Smooth muscle cell (in vitro differentiated cells): Measurements from ENCODE around the gene GTF2A2. TPM values are rescaled to one million over a fixed set of nuclear protein-coding genes. Genes with fewer than 3 reads are reported as not detected.

Experiments used
- DNase-seq: peaks from one replicate; lab custom pipeline; 2025; ENCODE audit not compliant: unreplicated experiment; lab: John Stamatoyannopoulos, UW
- H2AFZ ChIP-seq: fragments of 200-600 bp; sonication (generic); 2 replicates; pipeline ENCODE4 v1.6.0; 2016; ENCODE audit warnings: antibody characterized with exemption, low read depth, mild to moderate bottlenecking
- H3F3A ChIP-seq: fragments of 200-600 bp; sonication (generic); 2 replicates; pipeline ENCODE4 v1.6.0; 2017; ENCODE audit warnings: antibody characterized with exemption, low read depth
- H3K27ac ChIP-seq: fragments of 200-600 bp; sonication (generic); 2 replicates; pipeline ENCODE4 v1.5.1; 2016; ENCODE audit warnings: low read depth, mild to moderate bottlenecking
- H3K27me3 ChIP-seq: fragments of 200-600 bp; sonication (generic); 2 replicates; pipeline ENCODE4 v1.6.1; 2016; ENCODE audit warnings: low read depth, mild to moderate bottlenecking
- H3K36me3 ChIP-seq: fragments of 200-600 bp; sonication (generic); 2 replicates; pipeline ENCODE4 v1.5.1; 2016; ENCODE audit warnings: low read depth
- H3K4me1 ChIP-seq: fragments of 200-600 bp; sonication (generic); 2 replicates; pipeline ENCODE4 v1.5.1; 2016; ENCODE audit warnings: low read depth
- H3K4me2 ChIP-seq: fragments of 200-600 bp; sonication (generic); 2 replicates; pipeline ENCODE4 v1.6.0; 2016; ENCODE audit warnings: mild to moderate bottlenecking
- H3K4me3 ChIP-seq: fragments of 200-600 bp; sonication (generic); 2 replicates; pipeline ENCODE4 v1.5.1; 2016; ENCODE audit warnings: mild to moderate bottlenecking
- H3K79me2 ChIP-seq: fragments of 200-600 bp; sonication (generic); 2 replicates; pipeline ENCODE4 v1.6.0; 2016; ENCODE audit warnings: low read depth, mild to moderate bottlenecking
- H3K9ac ChIP-seq: fragments of 200-600 bp; sonication (generic); 2 replicates; pipeline ENCODE4 v1.6.0; 2016; ENCODE audit warnings: low read depth
- H3K9me3 ChIP-seq: fragments of 200-600 bp; sonication (generic); replicated peaks from 2 replicates; pipeline ENCODE4 v1.5.1; 2016; ENCODE audit warnings: low read depth
- H4K20me1 ChIP-seq: fragments of 200-600 bp; sonication (generic); 2 replicates; pipeline ENCODE4 v1.6.0; 2016; ENCODE audit warnings: low read depth
- WGBS: methylation state at CpG from one replicate; pipeline ENCODE4 v1.1.7; 2016; ENCODE audit warnings: low lambda C conversion rate; 5-methylcytosine and 5-hydroxymethylcytosine counted together
- polyA plus RNA-seq: library from polyadenylated mRNA; unstranded; fragments of >200 nt; fragmentation: Nextera tagmentation; extraction: Ambion mirVana; gene quantifications from 2 replicates; pipeline ENCODE4 v1.2.1, GENCODE V29; 2016
- total RNA-seq: library from RNA; depleted of rRNA; stranded (reverse); fragments of >200 nt; gene quantifications from 2 replicates; pipeline ENCODE4 v1.2.3, GENCODE V29; 2014
- TF ChIP-seq, protein P1 (sequence below): fragments of 200-600 bp; sonication (generic); IDR thresholded peaks from 2 replicates; pipeline ENCODE4 v1.5.1; 2017; ENCODE audit warnings: borderline replicate concordance, mild to moderate bottlenecking, antibody characterized with exemption; ENCODE audit not compliant: insufficient read depth, poor library complexity, severe bottlenecking

Gene GTF2A2
- total and polyA plus RNA-seq, 2 experiments from 2014 or later = 102 to 261 TPM

DNA sequence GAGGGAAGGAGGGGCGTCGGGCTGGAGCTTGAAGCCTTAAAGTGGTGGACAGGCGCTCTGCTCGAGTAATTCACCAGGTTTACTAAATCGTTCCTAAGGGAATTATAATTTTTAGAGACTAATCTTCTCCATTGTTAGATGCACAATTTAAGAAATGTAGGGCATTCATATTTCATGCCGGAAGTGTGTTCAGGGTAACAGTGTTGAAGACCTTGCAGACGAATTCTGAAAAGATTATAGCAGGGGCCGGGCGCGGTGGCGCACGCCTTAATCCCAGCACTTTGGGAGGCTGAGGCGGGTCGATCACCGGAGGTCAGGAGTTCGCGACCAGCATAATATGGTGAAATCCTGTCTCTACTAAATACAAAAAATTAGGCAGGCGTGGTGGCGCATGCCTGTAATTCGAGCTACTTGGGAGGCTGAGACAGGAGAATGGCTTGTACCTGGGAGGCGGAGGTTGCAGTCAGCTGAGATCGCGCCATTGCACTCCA, 365 bp upstream of the GTF2A2 start:
- no peak overlapping the region for H3K27ac ChIP-seq
- H4K20me1 ChIP-seq = peaks cover 28% of the 10 kb centered on the region
- peaks cover 10% of the 10 kb centered on the region for H3F3A ChIP-seq
- no peak overlapping the region for H2AFZ ChIP-seq
- H3K79me2 ChIP-seq = peaks cover 46% of the 10 kb centered on the region
- no peak overlapping the region for H3K9ac ChIP-seq
- peak overlapping the region; percentile 88 for H3K4me3 ChIP-seq
- peaks cover 8% of the 10 kb centered on the region for H3K4me1 ChIP-seq
- H3K27me3 ChIP-seq = no peaks in the 10 kb centered on the region
- H3K9me3 ChIP-seq = no peaks in the 10 kb centered on the region
- no peak for DNase-seq
- peak overlapping the region; percentile 87 for H3K4me2 ChIP-seq
- TF ChIP-seq, protein P1, sequence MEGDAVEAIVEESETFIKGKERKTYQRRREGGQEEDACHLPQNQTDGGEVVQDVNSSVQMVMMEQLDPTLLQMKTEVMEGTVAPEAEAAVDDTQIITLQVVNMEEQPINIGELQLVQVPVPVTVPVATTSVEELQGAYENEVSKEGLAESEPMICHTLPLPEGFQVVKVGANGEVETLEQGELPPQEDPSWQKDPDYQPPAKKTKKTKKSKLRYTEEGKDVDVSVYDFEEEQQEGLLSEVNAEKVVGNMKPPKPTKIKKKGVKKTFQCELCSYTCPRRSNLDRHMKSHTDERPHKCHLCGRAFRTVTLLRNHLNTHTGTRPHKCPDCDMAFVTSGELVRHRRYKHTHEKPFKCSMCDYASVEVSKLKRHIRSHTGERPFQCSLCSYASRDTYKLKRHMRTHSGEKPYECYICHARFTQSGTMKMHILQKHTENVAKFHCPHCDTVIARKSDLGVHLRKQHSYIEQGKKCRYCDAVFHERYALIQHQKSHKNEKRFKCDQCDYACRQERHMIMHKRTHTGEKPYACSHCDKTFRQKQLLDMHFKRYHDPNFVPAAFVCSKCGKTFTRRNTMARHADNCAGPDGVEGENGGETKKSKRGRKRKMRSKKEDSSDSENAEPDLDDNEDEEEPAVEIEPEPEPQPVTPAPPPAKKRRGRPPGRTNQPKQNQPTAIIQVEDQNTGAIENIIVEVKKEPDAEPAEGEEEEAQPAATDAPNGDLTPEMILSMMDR = no peak
- peaks cover 5% of the 10 kb centered on the region for H3K36me3 ChIP-seq
- 67% methylated on average over 23 of the region's 23 CpGs for WGBS

DNA sequence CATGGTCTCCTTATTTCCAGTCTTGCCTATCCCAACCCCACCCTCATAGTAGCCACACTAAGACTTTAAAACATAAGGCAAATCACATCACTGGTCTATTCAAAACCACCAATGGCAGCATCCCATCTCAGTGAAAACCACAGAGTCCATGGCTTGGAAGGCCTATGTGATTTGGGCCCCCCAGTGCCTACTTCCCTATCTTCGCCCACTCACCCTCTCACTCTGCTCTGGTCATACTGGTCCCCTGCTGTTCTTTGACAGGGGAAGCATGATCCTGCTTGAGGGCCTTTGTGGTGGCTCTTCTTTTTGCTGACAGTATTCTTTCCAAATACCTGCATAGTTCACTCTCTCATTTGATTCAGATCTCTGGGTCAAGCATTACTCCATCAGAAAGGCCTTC, 3.3 kb downstream of the GTF2A2 start:
- Histone ChIP-seq H2AFZ (no peak overlapping the region), H3K9me3 (no peaks in the 10 kb centered on the region), H3K79me2 (peaks cover 81% of the 10 kb centered on the region), H3F3A (no peaks in the 10 kb centered on the region), H3K27ac (no peak overlapping the region), H3K4me1 (peaks cover 8% of the 10 kb centered on the region), H3K27me3 (no peaks in the 10 kb centered on the region), H3K4me2 (no peak overlapping the region), H4K20me1 (peaks cover 56% of the 10 kb centered on the region), H3K4me3 (no peak overlapping the region), H3K9ac (no peak overlapping the region), H3K36me3 (peaks cover 30% of the 10 kb centered on the region)
- no peak for DNase-seq
- WGBS = 100% methylated on average over 1 of the region's 1 CpG
- TF ChIP-seq, protein P1 = no peak

DNA sequence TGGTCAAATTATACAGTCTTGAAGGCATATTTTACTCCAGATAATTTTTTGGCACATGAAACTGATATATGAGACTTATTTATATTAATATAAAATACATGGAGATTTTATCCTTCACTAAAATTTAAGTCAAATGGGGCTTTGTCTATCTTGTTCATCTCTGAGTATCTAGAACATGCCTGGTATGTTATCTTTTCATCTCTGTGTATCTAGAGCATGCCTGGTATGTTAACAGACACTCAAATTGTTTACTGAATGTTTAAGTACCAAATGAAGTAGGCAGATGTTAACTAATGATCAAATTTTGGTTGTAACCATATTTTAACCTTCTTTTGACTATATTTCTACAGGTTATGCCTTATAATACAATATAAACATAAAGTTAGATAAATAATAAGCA, 7.7 kb downstream of the GTF2A2 start:
- no peaks in the 10 kb centered on the region for H3K27me3 ChIP-seq
- TF ChIP-seq, protein P1 = no peak
- no peak for DNase-seq
- H3K27ac ChIP-seq = no peak overlapping the region
- H3K4me1 ChIP-seq = no peaks in the 10 kb centered on the region
- H3K9ac ChIP-seq = no peak overlapping the region
- H3K9me3 ChIP-seq = no peaks in the 10 kb centered on the region
- H3K36me3 ChIP-seq = peaks cover 38% of the 10 kb centered on the region
- H3K79me2 ChIP-seq = peaks cover 71% of the 10 kb centered on the region
- H3K4me2 ChIP-seq = no peak overlapping the region
- H4K20me1 ChIP-seq = peaks cover 52% of the 10 kb centered on the region
- H3F3A ChIP-seq = no peaks in the 10 kb centered on the region
- H2AFZ ChIP-seq = no peak overlapping the region
- H3K4me3 ChIP-seq = no peak overlapping the region

DNA sequence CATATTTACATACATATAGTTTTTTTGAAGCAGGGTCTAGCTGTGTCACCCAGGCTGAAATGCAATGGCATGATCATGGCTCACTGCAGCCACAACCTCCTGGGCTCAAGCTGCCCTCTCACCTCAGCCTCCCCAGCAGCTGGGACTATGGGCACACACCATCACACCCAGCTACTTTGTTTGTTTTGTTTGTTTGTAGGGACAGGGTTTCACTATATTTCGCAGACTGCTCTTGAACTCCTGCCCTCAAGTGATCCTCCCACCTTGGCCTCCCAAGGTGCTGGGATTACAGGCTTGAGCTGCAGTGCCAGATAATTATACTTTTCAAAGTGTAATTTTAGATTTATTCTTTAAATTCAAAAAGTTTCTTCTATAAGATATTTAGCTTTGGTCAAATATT, 10.2 kb downstream of the GTF2A2 start:
- TF ChIP-seq, protein P1 = no peak
- peaks cover 45% of the 10 kb centered on the region for H3K79me2 ChIP-seq
- H3K9ac ChIP-seq = no peak overlapping the region
- H3F3A ChIP-seq = no peaks in the 10 kb centered on the region
- no peaks in the 10 kb centered on the region for H3K9me3 ChIP-seq
- no peak overlapping the region for H3K27ac ChIP-seq
- 93% methylated on average over 1 of the region's 1 CpG for WGBS
- no peak overlapping the region for H2AFZ ChIP-seq
- H3K4me3 ChIP-seq = no peak overlapping the region
- no peaks in the 10 kb centered on the region for H3K4me1 ChIP-seq
- no peak for DNase-seq
- peaks cover 33% of the 10 kb centered on the region for H3K36me3 ChIP-seq
- H3K4me2 ChIP-seq = no peak overlapping the region
- no peaks in the 10 kb centered on the region for H3K27me3 ChIP-seq
- peaks cover 54% of the 10 kb centered on the region for H4K20me1 ChIP-seq
